SK-N-SH (cell line): ENCODE data around the gene MTURN. TPM values are rescaled to one million over a fixed set of nuclear protein-coding genes. Genes with fewer than 3 reads are reported as not detected.

Source experiments
- CTCF ChIA-PET: fragments of 300-600, 350-600 bp; formaldehyde crosslinking; extraction: SDS; loops from one replicate; lab custom pipeline; 2021; lab: Yijun Ruan, JAX
- POLR2A ChIA-PET: fragments of 350-600 bp; sonication (Branson Sonifier 250); formaldehyde crosslinking; extraction: SDS; loops from one replicate; lab custom pipeline; 2020; ENCODE audit warnings: antibody characterized with exemption, inconsistent platforms; lab: Yijun Ruan, JAX
- DNase-seq: peaks from one replicate; pipeline ENCODE4 v3.0.0; 2012
- H2AFZ ChIP-seq: fragments of 200-600 bp; sonication (generic); 2 replicates; pipeline ENCODE4 v1.8.1; 2016; ENCODE audit warnings: antibody characterized with exemption, mild to moderate bottlenecking, low read depth
- H3F3A ChIP-seq: fragments of 200-600 bp; sonication (generic); replicated peaks from 2 replicates; pipeline ENCODE3; 2016; ENCODE audit warnings: antibody characterized with exemption, mild to moderate bottlenecking; ENCODE audit not compliant: insufficient read depth
- H3K27ac ChIP-seq, 2 experiments: fragments of 200-500 bp in 1 of 2; fragments of 200-600 bp in 1 of 2; sonication (Bioruptor generic) in 1 of 2; sonication (generic), shearing (Covaris generic) in 1 of 2; 2 replicates each; pipeline versions ENCODE4 v1.5.1 to v1.6.1; 2014 to 2016; ENCODE audit warnings: low read depth in 2 of 2, inconsistent platforms in 1 of 2, low read length in 1 of 2, mild to moderate bottlenecking in 1 of 2, mixed read lengths in 1 of 2
- H3K27me3 ChIP-seq: fragments of 200-600 bp; sonication (generic), shearing (Covaris generic); 2 replicates; pipeline ENCODE4 v1.6.1; 2016; ENCODE audit warnings: mixed run types; ENCODE audit not compliant: insufficient read depth
- H3K36me3 ChIP-seq, 2 experiments: fragments of 200-500 bp in 1 of 2; fragments of 200-600 bp in 1 of 2; sonication (Bioruptor generic) in 1 of 2; sonication (generic) in 1 of 2; replicated peaks in 1 of 2; 2 replicates each; pipeline versions ENCODE3 to v1.5.1; 2014 to 2016; ENCODE audit warnings: low read length in 1 of 2, mild to moderate bottlenecking in 1 of 2; ENCODE audit not compliant: insufficient read depth in 2 of 2, control insufficient read depth in 1 of 2
- H3K4me1 ChIP-seq, 2 experiments: fragments of 200-500 bp in 1 of 2; fragments of 200-600 bp in 1 of 2; sonication (Bioruptor generic) in 1 of 2; sonication (generic), shearing (Covaris generic) in 1 of 2; 2 replicates each; pipeline versions ENCODE4 v1.5.1 to v1.6.1; 2014 to 2016; ENCODE audit warnings: low read depth in 1 of 2, low read length in 1 of 2, mixed run types in 1 of 2; ENCODE audit not compliant: insufficient read depth in 2 of 2, control insufficient read depth in 1 of 2
- H3K4me2 ChIP-seq: fragments of 200-600 bp; sonication (generic), shearing (Covaris generic); 2 replicates; pipeline ENCODE4 v1.6.1; 2017; ENCODE audit warnings: mixed run types
- H3K4me3 ChIP-seq, 2 experiments: fragments of 200-500 bp in 1 of 2; fragments of 200-600 bp in 1 of 2; sonication (Bioruptor generic) in 1 of 2; sonication (generic), shearing (Covaris generic) in 1 of 2; 2 replicates each; pipeline versions ENCODE4 v1.5.1 to v1.8.1; 2014 to 2016; ENCODE audit warnings: low read depth in 2 of 2, inconsistent platforms in 1 of 2, low read length in 1 of 2, mild to moderate bottlenecking in 1 of 2, mixed read lengths in 1 of 2, moderate library complexity in 1 of 2
- H3K79me2 ChIP-seq: fragments of 200-600 bp; sonication (generic); 2 replicates; pipeline ENCODE4 v1.8.1; 2017; ENCODE audit warnings: mild to moderate bottlenecking; ENCODE audit not compliant: insufficient read depth
- H3K9ac ChIP-seq: fragments of 200-600 bp; sonication (generic); 2 replicates; pipeline ENCODE4 v1.6.1; 2017; ENCODE audit warnings: mixed run types
- H3K9me2 ChIP-seq: fragments of 200-600 bp; sonication (generic); 2 replicates; pipeline ENCODE4 v1.6.1; 2017; ENCODE audit warnings: mixed run types
- H3K9me3 ChIP-seq: fragments of 200-600 bp; sonication (generic); 2 replicates; pipeline ENCODE4 v1.6.1; 2017; ENCODE audit warnings: mixed run types, mild to moderate bottlenecking, moderate library complexity
- H4K20me1 ChIP-seq: fragments of 200-600 bp; sonication (generic); 2 replicates; pipeline ENCODE4 v1.6.1; 2017; ENCODE audit warnings: mild to moderate bottlenecking, mixed run types; ENCODE audit not compliant: insufficient read depth
- CHD2 ChIP-seq: fragments of 150-350 bp; IDR thresholded peaks from 2 replicates; pipeline ENCODE4 v1.6.1; 2018; ENCODE audit warnings: low read length; ENCODE audit not compliant: partially characterized antibody
- ELF1 ChIP-seq: IDR thresholded peaks from 2 replicates; pipeline ENCODE4 v1.4.0; 2012
- EP300 ChIP-seq, 2 experiments: IDR thresholded peaks; 2 replicates each; pipeline versions ENCODE4 v1.4.0 to v1.6.1; 2012; ENCODE audit warnings: borderline replicate concordance in 1 of 2, low read depth in 1 of 2, low read length in 1 of 2
- EZH2phosphoT487 ChIP-seq: fragments of 200-600 bp; sonication (generic); IDR thresholded peaks from 2 replicates; pipeline ENCODE4 v1.6.1; 2017; ENCODE audit warnings: low read depth, mixed run types, mild to moderate bottlenecking, antibody characterized with exemption, moderate library complexity, borderline replicate concordance
- FOSL2 ChIP-seq: IDR thresholded peaks from 2 replicates; pipeline ENCODE4 v1.4.0; 2012; ENCODE audit warnings: low read depth, mild to moderate bottlenecking, moderate library complexity, borderline replicate concordance
- FOXJ3 ChIP-seq: sonication (generic); formaldehyde crosslinking; IDR thresholded peaks from 2 replicates; pipeline ENCODE4 v1.5.1; 2020; ENCODE audit warnings: mild to moderate bottlenecking, missing genetic modification reagents
- GABPA ChIP-seq: IDR thresholded peaks from 2 replicates; pipeline ENCODE4 v1.4.0; 2012; ENCODE audit warnings: low read depth, mild to moderate bottlenecking
- IRF3 ChIP-seq: fragments of 150-350 bp; IDR thresholded peaks from 2 replicates; pipeline ENCODE4 v1.6.1; 2016; ENCODE audit warnings: mild to moderate bottlenecking, low read depth, low read length
- JUND ChIP-seq: IDR thresholded peaks from 2 replicates; pipeline ENCODE4 v1.4.0; 2012
- MEF2A ChIP-seq: IDR thresholded peaks from 2 replicates; pipeline ENCODE4 v1.4.0; 2012; ENCODE audit warnings: low read depth, borderline replicate concordance
- NFIC ChIP-seq: IDR thresholded peaks from 2 replicates; pipeline ENCODE4 v1.4.0; 2012; ENCODE audit warnings: borderline replicate concordance
- RCOR1 ChIP-seq: fragments of 150-350 bp; IDR thresholded peaks from 2 replicates; pipeline ENCODE4 v1.6.1; 2017; ENCODE audit warnings: antibody characterized with exemption, low read length
- REST ChIP-seq: IDR thresholded peaks from 2 replicates; pipeline ENCODE4 v1.6.1; 2012; ENCODE audit warnings: mild to moderate bottlenecking, low read depth, low read length, moderate library complexity
- RFX5 ChIP-seq: IDR thresholded peaks from 2 replicates; pipeline ENCODE4 v1.6.1; 2012; ENCODE audit warnings: mild to moderate bottlenecking, improper control_type of control experiment, low read length
- RXRA ChIP-seq: IDR thresholded peaks from 2 replicates; pipeline ENCODE4 v1.4.0; 2012; ENCODE audit warnings: low read depth, mild to moderate bottlenecking, borderline replicate concordance
- SIN3A ChIP-seq: IDR thresholded peaks from 2 replicates; pipeline ENCODE4 v1.6.1; 2012; ENCODE audit warnings: low read depth, mild to moderate bottlenecking, low read length, moderate library complexity, borderline replicate concordance
- SMC3 ChIP-seq: IDR thresholded peaks from 2 replicates; pipeline ENCODE4 v1.6.1; 2012; ENCODE audit warnings: low read depth, low read length, improper control_type of control experiment
- TAF1 ChIP-seq: IDR thresholded peaks from 2 replicates; pipeline ENCODE4 v1.6.1; 2012; ENCODE audit warnings: low read depth, mild to moderate bottlenecking, low read length, moderate library complexity, borderline replicate concordance
- TCF12 ChIP-seq: IDR thresholded peaks from 2 replicates; pipeline ENCODE4 v1.4.0; 2012
- TEAD4 ChIP-seq: IDR thresholded peaks from 2 replicates; pipeline ENCODE4 v1.4.0; 2012; ENCODE audit warnings: mild to moderate bottlenecking, borderline replicate concordance; ENCODE audit not compliant: insufficient read depth
- YY1 ChIP-seq: IDR thresholded peaks from 2 replicates; pipeline ENCODE4 v1.4.0; 2012; ENCODE audit warnings: low read depth, mild to moderate bottlenecking
- WGBS: methylation state at CpG from one replicate; pipeline ENCODE4 v1.1.6; 2017; ENCODE audit warnings: low lambda C conversion rate; 5-methylcytosine and 5-hydroxymethylcytosine counted together
- polyA plus RNA-seq, 3 experiments: library from polyadenylated mRNA; depleted of rRNA; stranded (reverse); fragments of >200 nt; gene quantifications; 2 replicates each; pipeline ENCODE4 v1.2.3, GENCODE V29; 2012
- TF ChIP-seq, protein P1 (sequence below): fragments of 150-350 bp; IDR thresholded peaks from 2 replicates; pipeline ENCODE4 v1.6.1; 2017; ENCODE audit warnings: antibody characterized with exemption, low read length, low read depth, borderline replicate concordance
- TF ChIP-seq, protein P2 (sequence below): IDR thresholded peaks from 2 replicates; pipeline ENCODE4 v1.4.0; 2012; ENCODE audit warnings: low read depth
- TF ChIP-seq, protein P3 (sequence below): IDR thresholded peaks from 2 replicates; pipeline ENCODE4 v1.4.0; 2012; ENCODE audit warnings: low read depth, borderline replicate concordance

MTURN gene
- polyA plus RNA-seq, 1 of the 3 experiments (the other 2 are of a cell fraction) = 9.0 TPM

- Histone ChIP-seq H3K9me3 (no peaks in the 10 kb centered on the region), H3K9me2 (no peaks in the 10 kb centered on the region), H4K20me1 (no peaks in the 10 kb centered on the region), H3K36me3 (no peaks in the 10 kb centered on the region), H3F3A (peaks cover 4% of the 10 kb centered on the region), H3K4me3 (no peak overlapping the region; a peak in 1 of 4 replicates), H3K9ac (no peak overlapping the region), H3K4me2 (peak overlapping the region; percentile 29), H3K4me1 (peaks cover 34 to 38% of the 10 kb centered on the region in 2 experiments; a peak in 3 of 4 replicates), H3K27me3 (no peaks in the 10 kb centered on the region), H3K79me2 (no peaks in the 10 kb centered on the region), H2AFZ (no peak overlapping the region), H3K27ac (peak overlapping the region; percentile 40 to 95)
- WGBS = 73% methylated on average over 13 of the region's 13 CpGs
- ChIA-PET POLR2A (interaction anchor here (1.2 kb wide), 1 partner anchor 37 kb away, joined by 3 read pairs; no protein-coding TSS in a partner anchor), CTCF (interaction anchor here (0.6 to 2.7 kb wide), 18 partner anchors 9 to 423 kb away, joined by 3 to 17 read pairs (median 4); partner anchors contain the start of gene MTURN)
- peak; percentile 87 for DNase-seq
- TF ChIP-seq NFIC (peak; percentile 7; the same call in 1 of the 2 replicates), TAF1 (no peak), EZH2phosphoT487 (no peak), JUND (no peak), TCF12 (peak; percentile 55; the same call in 1 of the 2 replicates), RFX5 (peak; percentile 19; the same call in 1 of the 2 replicates), CHD2 (peak; percentile 93), SIN3A (peak; percentile 46; the same call in 1 of the 2 replicates), TEAD4 (no peak), EP300 (IDR thresholded peaks at IDR 0.05; ENCODE audit: borderline replicate concordance in 1 of 2, low read depth in 1 of 2, low read length in 1 of 2) (peak in 1 of 2 experiments; percentile 79; a peak in 2 of 4 replicates), MEF2A (peak; percentile 12; the same call in 1 of the 2 replicates), FOXJ3 (CRISPR knock-in tag) (peak; percentile 45; the same call in 1 of the 2 replicates), IRF3 (no peak), RCOR1 (peak; percentile 85), ELF1 (no peak), REST (0 out of 2 replicates have a peak, but pooled peaks have one; percentile 20), GABPA (no peak), SMC3 (peak; percentile 61), FOSL2 (no peak), RXRA (no peak), YY1 (no peak)
- TF ChIP-seq, protein P1, sequence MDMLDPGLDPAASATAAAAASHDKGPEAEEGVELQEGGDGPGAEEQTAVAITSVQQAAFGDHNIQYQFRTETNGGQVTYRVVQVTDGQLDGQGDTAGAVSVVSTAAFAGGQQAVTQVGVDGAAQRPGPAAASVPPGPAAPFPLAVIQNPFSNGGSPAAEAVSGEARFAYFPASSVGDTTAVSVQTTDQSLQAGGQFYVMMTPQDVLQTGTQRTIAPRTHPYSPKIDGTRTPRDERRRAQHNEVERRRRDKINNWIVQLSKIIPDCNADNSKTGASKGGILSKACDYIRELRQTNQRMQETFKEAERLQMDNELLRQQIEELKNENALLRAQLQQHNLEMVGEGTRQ = no peak
- TF ChIP-seq, protein P2, sequence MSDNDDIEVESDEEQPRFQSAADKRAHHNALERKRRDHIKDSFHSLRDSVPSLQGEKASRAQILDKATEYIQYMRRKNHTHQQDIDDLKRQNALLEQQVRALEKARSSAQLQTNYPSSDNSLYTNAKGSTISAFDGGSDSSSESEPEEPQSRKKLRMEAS = no peak; the same call in 1 of the 2 replicates
- TF ChIP-seq, protein P3, sequence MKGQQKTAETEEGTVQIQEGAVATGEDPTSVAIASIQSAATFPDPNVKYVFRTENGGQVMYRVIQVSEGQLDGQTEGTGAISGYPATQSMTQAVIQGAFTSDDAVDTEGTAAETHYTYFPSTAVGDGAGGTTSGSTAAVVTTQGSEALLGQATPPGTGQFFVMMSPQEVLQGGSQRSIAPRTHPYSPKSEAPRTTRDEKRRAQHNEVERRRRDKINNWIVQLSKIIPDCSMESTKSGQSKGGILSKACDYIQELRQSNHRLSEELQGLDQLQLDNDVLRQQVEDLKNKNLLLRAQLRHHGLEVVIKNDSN = no peak
Observed at GRCh38 chr7:30173058-30173897, 38.5 kb downstream of the MTURN start.
